ENCODE results near the gene PTCSC3.
A peak's percentile ranks its signal among the peaks of the same experiment; 100 is the strongest.

The PTCSC3 gene

GRCh38 chr14:36208690-36209278, 32.3 kb upstream of the PTCSC3 start:
- TF ChIP-seq CTCF (conservative IDR thresholded peaks at IDR 0.05; ENCODE audit: low read depth, low read length) = no peak
- no peak overlapping the region for H3K4me3 ChIP-seq (ENCODE audit: low read length)
- no peak for DNase-seq (ENCODE audit: low read depth)

- H3K4me3 ChIP-seq (ENCODE audit: low read length) = no peak overlapping the region
- peak; percentile 51 for TF ChIP-seq CTCF (conservative IDR thresholded peaks at IDR 0.05; ENCODE audit: low read depth, low read length)
- no peak for DNase-seq (ENCODE audit: low read depth)
Measured at GRCh38 chr14:36207500-36207899, 31.0 kb upstream of the PTCSC3 start.

GRCh38 chr14:36204461-36205073, 28.0 kb upstream of the PTCSC3 start:
- no peak for TF ChIP-seq CTCF (conservative IDR thresholded peaks at IDR 0.05; ENCODE audit: low read depth, low read length)
- DNase-seq (ENCODE audit: low read depth) = no peak
- H3K4me3 ChIP-seq (ENCODE audit: low read length) = no peak overlapping the region

GRCh38 chr14:36198378-36198777, 21.9 kb upstream of the PTCSC3 start:
- no peak overlapping the region for H3K4me3 ChIP-seq (ENCODE audit: low read length)
- TF ChIP-seq CTCF (conservative IDR thresholded peaks at IDR 0.05; ENCODE audit: low read depth, low read length) = no peak
- DNase-seq (ENCODE audit: low read depth) = no peak

- DNase-seq (ENCODE audit: low read depth) = no peak
- no peak overlapping the region for H3K4me3 ChIP-seq (ENCODE audit: low read length)
- TF ChIP-seq CTCF (conservative IDR thresholded peaks at IDR 0.05; ENCODE audit: low read depth, low read length) = no peak
Measured at GRCh38 chr14:36194663-36195062, 18.1 kb upstream of the PTCSC3 start.

GRCh38 chr14:36192530-36192929, 16.0 kb upstream of the PTCSC3 start:
- TF ChIP-seq CTCF (conservative IDR thresholded peaks at IDR 0.05; ENCODE audit: low read depth, low read length) = no peak
- DNase-seq (ENCODE audit: low read depth) = no peak
- H3K4me3 ChIP-seq (ENCODE audit: low read length) = no peak overlapping the region

GRCh38 chr14:36183402-36183801, 6.9 kb upstream of the PTCSC3 start:
- DNase-seq (ENCODE audit: low read depth) = no peak
- no peak overlapping the region for H3K4me3 ChIP-seq (ENCODE audit: low read length)
- no peak for TF ChIP-seq CTCF (conservative IDR thresholded peaks at IDR 0.05; ENCODE audit: low read depth, low read length)
